ENCODE results near the gene TPRG1L.
A peak's percentile ranks its signal among the peaks of the same experiment; 100 is the strongest.

Gene TPRG1L

DNA sequence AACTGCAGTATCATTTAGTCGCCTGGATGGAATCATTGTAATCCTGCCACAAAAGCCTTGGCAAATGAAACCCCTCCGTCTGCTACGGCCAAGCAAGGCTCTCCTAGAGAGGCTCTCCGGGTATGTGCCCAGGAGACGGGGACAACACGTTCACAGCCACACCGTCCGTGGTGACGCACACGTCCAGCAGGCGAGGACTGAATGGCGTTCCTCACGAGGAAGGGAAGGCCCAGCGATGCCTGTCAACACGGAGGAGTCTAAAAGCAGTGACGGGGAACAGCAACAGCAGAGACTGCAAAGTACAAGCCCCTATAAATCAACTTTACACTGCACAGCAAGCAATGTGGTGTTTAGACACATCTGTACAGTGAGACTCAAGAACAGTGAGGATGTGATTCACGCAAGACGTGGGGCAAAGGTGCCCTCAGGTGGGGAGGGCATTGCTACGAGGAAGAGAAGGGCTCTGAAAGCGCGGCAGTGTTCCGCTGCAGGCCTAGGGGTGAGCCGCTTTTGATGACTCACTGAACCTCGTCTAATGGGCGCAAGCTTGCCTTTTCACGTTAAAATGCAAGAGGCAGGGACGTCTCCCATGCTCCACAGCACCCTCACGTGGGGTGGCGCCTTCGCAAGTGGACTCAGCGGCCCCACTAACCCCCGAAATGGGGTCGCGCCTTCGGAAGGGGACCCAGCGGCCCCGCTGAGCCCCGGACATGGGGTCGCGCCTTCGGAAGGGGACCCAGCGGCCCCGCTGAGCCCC is 18.3 kb downstream of the TPRG1L start:
- DNase-seq (ENCODE audit: low read depth in 2 of 2, low spot score in 1 of 2): no peak

DNA sequence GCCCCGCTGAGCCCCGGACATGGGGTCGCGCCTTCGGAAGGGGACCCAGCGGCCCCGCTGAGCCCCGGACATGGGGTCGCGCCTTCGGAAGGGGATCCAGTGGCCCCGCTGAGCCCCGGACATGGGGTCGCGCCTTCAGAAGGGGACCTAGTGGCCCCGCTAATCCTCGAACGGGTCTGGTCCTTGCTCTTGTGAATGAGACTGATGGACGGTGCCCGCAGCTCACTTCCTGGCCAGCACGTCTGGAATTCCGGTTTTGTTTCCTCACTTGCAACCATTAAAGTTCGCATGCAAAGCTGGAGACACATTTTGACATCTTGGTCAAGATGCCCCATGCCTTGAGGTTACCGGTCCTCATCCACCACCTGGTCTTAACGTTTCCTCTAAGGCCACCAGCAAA is 19.5 kb downstream of the TPRG1L start:
- no peak for DNase-seq (ENCODE audit: low read depth in 2 of 2, low spot score in 1 of 2)

GRCh38 chr1:3645247-3645646 is 20.4 kb downstream of the TPRG1L start:
- no peak for DNase-seq (ENCODE audit: low read depth in 2 of 2, low spot score in 1 of 2)

GRCh38 chr1:3645666-3646355 is 21.0 kb downstream of the TPRG1L start:
- DNase-seq (ENCODE audit: low read depth in 2 of 2, low spot score in 1 of 2): no peak

DNA sequence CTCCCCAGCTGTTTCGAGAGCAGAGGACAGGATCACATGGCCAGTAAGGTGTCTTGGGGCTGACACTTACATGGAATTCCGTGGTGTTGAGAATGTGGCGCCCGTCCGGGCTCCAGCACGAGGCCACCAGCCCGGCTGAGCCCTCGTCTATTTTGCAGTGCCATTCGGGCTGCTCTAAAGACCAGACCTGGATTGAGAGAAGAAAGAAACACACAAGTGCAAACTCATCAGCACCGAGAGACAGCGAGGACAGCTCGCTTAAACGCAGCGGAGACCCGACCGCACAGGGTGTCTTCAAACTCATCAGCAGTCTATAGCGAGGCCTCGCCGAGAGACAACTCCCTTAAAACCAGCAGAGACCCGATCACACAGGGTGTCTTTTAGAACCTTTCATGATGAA is 21.8 kb downstream of the TPRG1L start:
- DNase-seq (ENCODE audit: low read depth in 2 of 2, low spot score in 1 of 2): no peak

DNA sequence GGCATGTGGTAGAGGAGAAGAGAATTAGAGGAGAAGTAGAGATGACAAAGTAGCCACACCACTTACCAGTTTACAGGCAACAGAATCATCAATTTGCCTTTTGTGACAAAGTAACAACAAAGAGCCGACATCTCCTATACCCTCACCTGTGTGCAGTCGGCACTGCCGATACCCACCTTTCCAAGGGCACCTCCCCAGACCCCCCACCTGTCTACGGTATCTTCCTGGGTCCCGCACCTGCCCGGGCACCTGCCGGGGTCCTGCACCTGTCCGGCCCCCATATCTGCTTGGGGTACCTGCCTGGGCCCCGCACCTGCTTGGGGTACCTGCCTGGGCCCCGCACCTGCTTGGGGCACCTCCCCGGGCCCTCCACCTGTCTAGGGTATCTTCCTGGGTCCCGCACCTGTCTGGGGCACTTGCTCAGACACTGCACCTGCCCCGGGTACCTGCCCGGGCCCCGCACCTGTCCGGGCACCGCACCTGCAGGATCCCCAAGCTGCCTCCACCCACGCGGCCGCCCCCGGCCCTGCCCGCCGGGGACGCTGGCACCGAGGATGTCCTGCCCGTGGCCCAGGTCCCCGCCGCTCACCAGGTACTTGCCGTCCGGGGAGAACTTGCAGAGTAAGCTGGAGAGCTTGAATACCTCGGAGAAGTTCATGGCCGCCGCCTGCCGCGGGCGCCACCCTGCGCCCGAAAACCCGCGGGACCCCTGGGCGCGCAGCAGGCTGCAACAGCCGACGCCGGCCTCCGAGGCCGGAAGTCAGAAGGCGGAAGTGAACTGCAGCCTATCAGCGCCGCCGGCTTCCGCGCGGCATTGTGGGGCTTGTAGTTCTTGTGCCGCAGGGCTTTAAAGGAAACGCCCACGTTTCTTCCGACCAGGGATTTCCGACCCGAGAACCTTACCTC is 24.8 kb downstream of the TPRG1L start, which contains the start of gene WRAP73:
TSS of gene WRAP73 (minus strand) at position 762 of the 906 bp plus-strand sequence. CDS start at position 658, 104 bp downstream.
- DNase-seq (ENCODE audit: low read depth in 2 of 2, low spot score in 1 of 2): peak; percentile 66 to 77

DNA sequence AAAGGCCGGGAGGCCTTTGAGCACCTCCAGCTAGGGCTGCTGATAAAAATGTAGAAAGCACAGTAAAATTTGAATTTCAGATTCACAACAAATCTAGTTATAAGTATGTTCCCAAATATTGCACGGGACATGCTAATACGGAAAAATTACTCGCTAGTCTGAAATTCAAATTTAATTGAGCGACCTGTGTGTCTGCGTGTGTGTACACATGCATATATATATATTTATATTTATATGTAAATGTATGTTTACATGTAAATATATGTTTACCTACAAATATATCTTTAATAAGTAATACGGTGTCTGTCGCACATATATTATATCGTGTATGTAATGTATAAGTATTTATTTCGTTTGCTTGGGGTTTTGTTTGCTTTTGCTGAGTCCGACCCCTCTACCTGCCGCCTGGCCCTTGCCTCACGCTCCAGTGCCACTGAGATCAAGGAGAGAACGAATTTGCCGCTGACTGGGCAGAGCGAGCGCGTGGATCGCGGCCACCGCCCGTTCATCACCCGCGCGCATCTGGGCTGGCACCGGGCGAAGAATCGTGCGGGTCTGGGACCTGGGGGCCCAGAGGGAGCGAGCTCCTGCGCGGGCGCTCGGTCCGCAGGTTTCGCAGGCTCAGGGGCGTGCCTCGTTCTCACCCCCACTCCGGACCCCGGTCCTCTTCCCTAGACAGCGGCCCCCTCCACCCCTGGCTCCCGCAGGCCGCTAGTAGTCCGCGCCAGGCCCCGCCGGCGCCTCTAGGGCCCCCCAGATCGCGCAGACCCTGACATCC is 25.6 kb downstream of the TPRG1L start:
- DNase-seq (ENCODE audit: low read depth in 2 of 2, low spot score in 1 of 2): no peak

GRCh38 chr1:3651026-3651929 is 26.5 kb downstream of the TPRG1L start:
- no peak for DNase-seq (ENCODE audit: low read depth in 2 of 2, low spot score in 1 of 2)

DNA sequence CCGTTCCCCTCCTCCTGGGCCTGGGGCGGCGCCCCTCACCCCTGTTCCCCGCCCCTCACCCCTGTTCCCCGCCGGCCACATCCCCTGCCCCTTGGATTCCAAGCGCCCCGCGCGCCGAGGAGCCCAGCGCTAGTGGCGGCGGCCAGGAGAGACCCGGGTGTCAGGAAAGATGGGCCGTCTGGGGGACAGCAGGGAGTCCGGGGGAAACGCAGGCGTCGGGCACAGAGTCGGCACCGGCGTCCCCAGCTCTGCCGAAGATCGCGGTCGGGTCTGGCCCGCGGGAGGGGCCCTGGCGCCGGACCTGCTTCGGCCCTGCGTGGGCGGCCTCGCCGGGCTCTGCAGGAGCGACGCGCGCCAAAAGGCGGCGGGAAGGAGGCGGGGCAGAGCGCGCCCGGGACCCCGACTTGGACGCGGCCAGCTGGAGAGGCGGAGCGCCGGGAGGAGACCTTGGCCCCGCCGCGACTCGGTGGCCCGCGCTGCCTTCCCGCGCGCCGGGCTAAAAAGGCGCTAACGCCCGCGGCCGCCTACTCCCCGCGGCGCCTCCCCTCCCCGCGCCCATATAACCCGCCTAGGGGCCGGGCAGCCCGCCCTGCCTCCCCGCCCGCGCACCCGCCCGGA is 27.2 kb downstream of the TPRG1L start, which contains the start of gene TP73:
TSS of gene TP73 (plus strand) at position 587 of the 618 bp plus-strand sequence. CDS start 29,850 bp downstream, outside the sequence.
- no peak for DNase-seq (ENCODE audit: low read depth in 2 of 2, low spot score in 1 of 2)

GRCh38 chr1:3652548-3653285 is 27.9 kb downstream of the TPRG1L start:
- DNase-seq (ENCODE audit: low read depth in 2 of 2, low spot score in 1 of 2): no peak

DNA sequence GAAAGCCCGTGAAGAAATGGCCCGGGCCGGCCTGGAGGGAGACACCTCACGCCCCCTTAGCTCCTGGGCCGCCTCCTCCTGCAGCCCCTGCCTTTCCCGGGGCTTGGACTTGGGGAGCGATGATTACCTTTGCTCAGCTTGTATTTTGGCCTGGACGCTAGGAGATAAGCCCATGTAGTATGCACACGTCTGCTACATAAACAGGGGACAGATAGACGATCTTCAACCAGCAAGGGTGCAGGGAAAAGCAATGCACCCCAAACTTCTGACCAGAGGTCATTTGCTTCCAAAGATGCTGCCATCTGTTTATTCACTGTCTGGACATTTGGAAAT is 28.4 kb downstream of the TPRG1L start:
- DNase-seq (ENCODE audit: low read depth in 2 of 2, low spot score in 1 of 2): no peak

DNA sequence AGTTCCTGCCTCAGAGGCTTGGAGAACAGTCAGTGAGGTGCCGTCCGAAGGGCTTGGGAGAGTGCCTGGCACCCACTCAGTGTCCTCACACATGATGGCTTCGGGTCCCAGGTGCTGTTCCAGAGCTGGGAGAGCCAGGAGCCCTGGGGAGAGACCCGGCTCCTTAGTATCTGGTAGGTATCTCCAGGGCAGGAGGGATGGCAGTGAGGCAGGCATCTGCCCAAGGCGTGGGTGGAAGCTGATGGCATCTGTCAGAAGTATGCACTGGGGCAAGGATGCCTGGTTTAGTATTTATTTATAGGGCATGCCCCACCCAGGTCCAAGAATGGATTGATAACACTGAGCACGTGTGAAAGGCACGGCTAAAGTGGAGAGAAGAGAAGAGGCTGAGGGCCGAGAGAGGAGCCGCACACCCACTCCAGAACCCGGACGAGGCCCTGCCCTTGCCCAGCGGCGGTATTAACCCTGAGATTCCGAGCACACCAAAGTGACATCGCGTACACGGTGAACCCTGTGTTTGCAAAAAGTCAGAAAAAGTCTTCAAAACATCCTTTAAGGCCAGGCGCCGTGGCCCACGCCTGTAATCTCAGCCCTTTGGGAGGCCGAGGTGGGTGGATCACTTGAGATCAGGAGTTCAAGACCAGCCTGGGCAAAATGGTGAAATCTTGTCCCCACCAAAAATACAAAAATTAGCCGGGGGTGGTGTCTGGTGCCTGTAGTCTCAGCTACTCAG is 29.9 kb downstream of the TPRG1L start:
- DNase-seq (ENCODE audit: low read depth in 2 of 2, low spot score in 1 of 2): no peak

DNA sequence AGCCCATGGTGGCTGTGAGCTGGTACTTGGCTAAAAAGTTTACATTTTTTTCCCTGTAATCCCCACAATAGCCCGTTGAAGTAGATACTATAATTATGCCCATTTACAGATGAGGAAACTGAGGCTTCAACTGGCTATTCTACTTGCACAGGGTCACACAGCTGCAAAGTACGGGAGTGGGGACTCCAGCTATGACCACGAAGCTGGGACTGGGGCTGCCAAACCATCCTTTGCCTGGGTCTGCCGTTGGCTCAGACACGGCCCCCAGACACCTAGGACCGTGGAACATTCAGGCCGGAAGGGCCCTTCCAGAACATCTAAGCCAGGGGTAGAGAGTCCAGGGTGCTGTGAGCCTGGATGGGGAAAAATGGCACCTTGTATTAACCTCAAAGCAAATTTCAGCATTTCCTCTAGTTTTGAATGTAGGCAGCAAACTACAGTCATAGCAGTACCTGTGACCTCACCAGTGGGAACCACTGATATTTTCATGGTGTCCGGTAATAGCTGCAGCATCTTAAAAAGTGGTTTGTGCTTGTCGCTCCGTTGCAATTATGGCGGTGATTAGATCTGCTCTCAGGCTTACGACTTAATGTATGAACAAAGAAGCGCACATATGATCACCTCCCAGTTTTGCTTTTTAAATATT is 31.8 kb downstream of the TPRG1L start:
- DNase-seq (ENCODE audit: low read depth in 2 of 2, low spot score in 1 of 2): no peak

- DNase-seq (ENCODE audit: low read depth in 2 of 2, low spot score in 1 of 2): no peak
These were observed 32.3 kb downstream of the TPRG1L start for GRCh38 chr1:3657096-3657475.

DNA sequence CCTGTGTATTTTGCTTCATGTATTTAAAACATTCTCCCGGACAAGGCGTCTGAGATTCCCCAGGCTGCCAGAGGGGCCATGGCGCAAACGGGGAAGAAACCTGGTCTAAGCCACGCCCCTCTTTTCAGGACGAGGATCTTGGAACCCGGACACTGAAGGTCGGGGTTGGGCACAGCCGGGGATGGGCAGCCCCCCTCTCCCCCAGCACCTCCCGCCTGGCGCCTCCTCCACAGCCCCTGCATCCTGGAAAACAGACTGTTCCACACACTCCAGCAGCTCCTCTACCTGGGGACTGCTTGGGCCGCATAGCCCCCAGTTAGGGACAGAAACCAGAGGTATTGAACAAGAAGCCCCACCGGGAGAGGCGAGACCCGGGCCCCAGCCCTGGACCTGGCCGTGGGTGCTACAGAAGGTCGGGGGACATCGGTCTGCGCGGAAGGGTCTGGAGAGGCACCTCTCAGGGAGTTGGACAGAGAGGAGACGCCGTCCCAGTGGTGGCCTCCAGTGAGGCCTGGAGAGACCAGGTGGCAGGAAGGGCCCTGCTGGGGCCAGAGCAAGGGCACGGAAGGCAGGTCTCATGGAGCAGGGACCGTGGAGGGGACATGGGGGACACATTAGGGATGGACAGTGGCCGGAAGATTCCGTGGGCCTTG is 32.9 kb downstream of the TPRG1L start:
- no peak for DNase-seq (ENCODE audit: low read depth in 2 of 2, low spot score in 1 of 2)

DNA sequence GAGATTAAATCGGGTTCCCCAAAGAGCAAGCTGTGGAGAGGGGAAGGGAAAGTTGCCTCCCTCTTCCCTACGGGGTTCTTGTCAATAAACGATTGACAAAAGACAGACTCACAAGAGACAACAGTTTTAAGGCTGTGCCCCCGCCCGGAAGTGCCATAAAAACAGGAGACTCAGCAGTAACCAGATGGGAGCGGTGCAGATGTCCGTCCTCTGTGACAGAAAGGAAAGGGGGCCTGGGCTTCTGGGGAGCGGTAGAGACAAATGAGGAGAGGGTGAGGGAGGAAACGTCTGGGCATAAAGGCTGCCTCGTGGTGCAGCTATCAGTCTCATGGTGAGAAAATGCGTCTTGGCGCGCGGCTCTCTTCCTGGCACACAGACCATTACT is 33.4 kb downstream of the TPRG1L start:
- DNase-seq (ENCODE audit: low read depth in 2 of 2, low spot score in 1 of 2): no peak

GRCh38 chr1:3659093-3659492 is 34.3 kb downstream of the TPRG1L start:
- DNase-seq (ENCODE audit: low read depth in 2 of 2, low spot score in 1 of 2): no peak
